Lower leg skin (tissue), 4 donors: ENCODE results near the gene RERE. TPM values are rescaled to one million over a fixed set of nuclear protein-coding genes. Genes with fewer than 3 reads are reported as not detected.

Experiments used
- DNase-seq, 2 donors: peaks; one replicate each; pipeline ENCODE4 v3.0.0-alpha.2; 2019; ENCODE audit warnings: low spot score in 2 of 2
- H3K4me3 ChIP-seq: fragments of 200-600 bp; sonication (generic); 2 replicates; pipeline ENCODE4 v1.5.1; 2017; ENCODE audit warnings: mild to moderate bottlenecking, low read depth; ENCODE audit not compliant: poor library complexity, severe bottlenecking
- POLR2A ChIP-seq, 2 donors: fragments of 450-650 bp; IDR thresholded peaks; one replicate each; pipeline ENCODE4 v1.6.1; 2016 to 2017; ENCODE audit warnings: antibody characterized with exemption in 2 of 2, mild to moderate bottlenecking in 1 of 2, moderate library complexity in 1 of 2
- WGBS, 2 donors: methylation state at CpG; one replicate each; pipeline ENCODE4 v1.1.5; 2018; 5-methylcytosine and 5-hydroxymethylcytosine counted together
- intact Hi-C: fragments of 100-400 bp; cut with DNase I; formaldehyde crosslinking; loops from one replicate; pipeline ENCODE4 v1.15.0; 2023; ENCODE audit warnings: low total_unique reads
- total RNA-seq, 4 donors: library from RNA; depleted of rRNA; stranded (reverse); fragments of >200 nt; gene quantifications; one replicate each; pipeline ENCODE4 v1.1.0, GENCODE V29; 2016
- TF ChIP-seq, protein P1 (sequence below), 3 donors: fragments of 450-650 bp; IDR thresholded peaks; one replicate each; pipeline ENCODE4 v1.5.1; 2016; ENCODE audit warnings: antibody characterized with exemption in 3 of 3, mild to moderate bottlenecking in 3 of 3, moderate library complexity in 2 of 3

The RERE gene
- total RNA-seq, 4 donors from 2014 or later, result 41.0 to 84.9 (median 76.8) TPM

DNA sequence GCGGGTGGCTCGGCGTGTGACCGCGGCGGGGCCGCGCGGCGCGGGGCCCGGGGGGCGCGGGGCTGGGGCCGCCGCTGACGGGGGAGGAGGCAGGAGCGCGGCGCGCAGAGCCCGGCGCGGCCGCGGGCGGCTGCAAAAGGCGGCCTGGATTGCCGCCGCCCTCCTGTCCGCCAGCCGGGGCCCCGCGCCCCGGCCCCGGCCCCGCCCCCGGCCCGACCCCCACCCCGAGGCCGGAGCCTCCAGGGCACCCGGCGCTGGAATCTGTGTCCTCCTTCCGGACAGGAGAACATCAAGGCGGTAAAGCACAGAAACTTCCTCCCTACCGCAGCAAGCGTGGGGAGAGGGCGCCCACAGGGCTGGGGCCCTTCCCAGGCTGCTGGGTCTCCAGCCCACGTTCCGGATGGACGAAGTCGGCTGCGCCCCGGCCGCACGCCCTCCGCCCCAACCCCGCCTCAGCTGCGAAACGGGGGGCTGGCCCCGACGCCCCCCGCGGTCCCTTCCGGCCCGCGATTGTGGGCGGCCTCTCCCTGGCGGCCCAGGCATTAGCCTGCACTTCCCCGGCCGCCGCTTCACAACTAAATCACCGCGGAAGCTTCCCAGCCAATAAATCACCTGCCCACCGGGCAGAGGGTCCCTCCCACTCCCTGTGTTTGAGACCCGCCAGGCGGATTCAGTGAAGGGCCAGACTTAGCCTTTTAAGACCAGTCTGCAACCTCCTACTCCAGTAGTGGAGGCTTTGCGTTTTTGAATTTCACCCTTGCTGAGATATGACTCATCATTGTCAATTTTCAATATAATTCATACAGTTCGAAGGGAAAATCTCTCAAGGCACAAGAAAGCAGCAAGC is 393.5 kb downstream of the RERE start:
- intact Hi-C loops, result no loop called here
- peak; percentile 54 to 91 for DNase-seq
- TF ChIP-seq, protein P1, sequence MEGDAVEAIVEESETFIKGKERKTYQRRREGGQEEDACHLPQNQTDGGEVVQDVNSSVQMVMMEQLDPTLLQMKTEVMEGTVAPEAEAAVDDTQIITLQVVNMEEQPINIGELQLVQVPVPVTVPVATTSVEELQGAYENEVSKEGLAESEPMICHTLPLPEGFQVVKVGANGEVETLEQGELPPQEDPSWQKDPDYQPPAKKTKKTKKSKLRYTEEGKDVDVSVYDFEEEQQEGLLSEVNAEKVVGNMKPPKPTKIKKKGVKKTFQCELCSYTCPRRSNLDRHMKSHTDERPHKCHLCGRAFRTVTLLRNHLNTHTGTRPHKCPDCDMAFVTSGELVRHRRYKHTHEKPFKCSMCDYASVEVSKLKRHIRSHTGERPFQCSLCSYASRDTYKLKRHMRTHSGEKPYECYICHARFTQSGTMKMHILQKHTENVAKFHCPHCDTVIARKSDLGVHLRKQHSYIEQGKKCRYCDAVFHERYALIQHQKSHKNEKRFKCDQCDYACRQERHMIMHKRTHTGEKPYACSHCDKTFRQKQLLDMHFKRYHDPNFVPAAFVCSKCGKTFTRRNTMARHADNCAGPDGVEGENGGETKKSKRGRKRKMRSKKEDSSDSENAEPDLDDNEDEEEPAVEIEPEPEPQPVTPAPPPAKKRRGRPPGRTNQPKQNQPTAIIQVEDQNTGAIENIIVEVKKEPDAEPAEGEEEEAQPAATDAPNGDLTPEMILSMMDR (IDR thresholded peaks at IDR 0.05), result no peak
- TF ChIP-seq POLR2A (IDR thresholded peaks at IDR 0.05), result no peak
- 0 to 1% methylated on average over 11 to 49 of the region's 79 CpGs for WGBS, 2 donors
- H3K4me3 ChIP-seq, result peak overlapping the region; percentile 99

DNA sequence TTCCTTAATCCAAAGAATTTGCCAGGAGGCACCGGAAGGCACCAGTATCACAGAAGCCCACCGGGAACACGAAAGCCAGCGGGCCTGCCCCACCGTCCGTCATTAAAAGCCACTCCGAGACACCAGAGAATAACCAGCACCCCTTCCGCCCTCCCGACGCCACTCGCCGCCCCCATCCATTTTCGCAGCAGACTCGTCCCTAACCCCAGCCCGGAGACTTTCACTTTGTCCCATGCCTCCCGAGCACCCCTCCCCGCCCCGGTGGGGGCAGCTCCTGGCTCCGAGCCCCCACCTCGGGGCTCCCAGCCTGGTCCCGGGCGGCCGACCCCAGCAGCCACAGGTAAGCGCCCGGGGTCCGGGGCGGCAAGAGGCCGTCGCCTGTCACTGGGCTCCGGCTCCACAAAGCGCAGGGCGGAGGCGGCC is 394.2 kb downstream of the RERE start:
- intact Hi-C loops, result no loop called here
- peak overlapping the region; percentile 99 for H3K4me3 ChIP-seq
- 1 to 4% methylated on average over 15 to 33 of the region's 33 CpGs for WGBS, 2 donors
- DNase-seq, result peak in 1 of 2 donors; percentile 89
- no peak for TF ChIP-seq POLR2A (IDR thresholded peaks at IDR 0.05)
- TF ChIP-seq, protein P1 (IDR thresholded peaks at IDR 0.05), result no peak

DNA sequence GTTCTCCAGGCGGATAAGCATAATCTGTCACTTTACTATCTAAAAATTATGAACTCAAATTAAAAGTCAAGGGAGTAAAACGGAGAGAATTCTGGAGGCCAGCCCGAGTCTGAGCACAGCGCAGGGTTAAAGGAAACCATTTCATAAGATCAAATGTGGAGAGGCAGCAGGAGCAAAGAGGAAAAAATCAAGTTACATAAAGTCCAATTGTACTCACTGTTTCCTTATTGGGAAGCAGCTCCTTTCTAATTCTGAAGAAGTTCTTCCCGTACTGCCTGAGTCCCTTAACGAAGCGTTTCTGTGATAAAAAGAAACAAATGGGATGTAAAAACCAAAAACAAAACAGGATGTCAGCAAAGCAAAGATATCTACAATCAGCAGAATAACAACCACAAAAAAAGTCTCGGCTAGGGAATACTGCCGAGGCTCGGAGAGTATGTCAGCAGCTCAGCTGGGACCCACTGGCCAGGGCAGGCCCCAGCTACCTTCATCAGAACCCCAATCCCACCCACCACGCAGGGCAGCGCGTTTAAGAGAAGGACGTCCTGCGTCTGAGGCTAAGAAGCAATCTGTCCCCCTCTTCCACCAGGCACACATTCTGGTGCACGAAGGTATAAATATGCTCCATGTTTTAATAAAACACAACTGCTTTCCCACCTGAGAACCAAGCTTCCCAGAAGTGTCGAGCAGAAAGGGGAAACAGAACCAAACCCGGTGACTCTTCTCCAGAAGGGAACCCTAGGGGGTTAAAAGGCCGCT is 394.8 kb downstream of the RERE start:
- WGBS, 2 donors, result 0 to 1% methylated on average over 19 of the region's 19 CpGs
- peak in 1 of 2 donors; percentile 87 for DNase-seq
- intact Hi-C loops, result no loop called here
- TF ChIP-seq POLR2A (IDR thresholded peaks at IDR 0.05), result no peak
- TF ChIP-seq, protein P1 (IDR thresholded peaks at IDR 0.05), result no peak
- H3K4me3 ChIP-seq, result peak overlapping the region; percentile 99

DNA sequence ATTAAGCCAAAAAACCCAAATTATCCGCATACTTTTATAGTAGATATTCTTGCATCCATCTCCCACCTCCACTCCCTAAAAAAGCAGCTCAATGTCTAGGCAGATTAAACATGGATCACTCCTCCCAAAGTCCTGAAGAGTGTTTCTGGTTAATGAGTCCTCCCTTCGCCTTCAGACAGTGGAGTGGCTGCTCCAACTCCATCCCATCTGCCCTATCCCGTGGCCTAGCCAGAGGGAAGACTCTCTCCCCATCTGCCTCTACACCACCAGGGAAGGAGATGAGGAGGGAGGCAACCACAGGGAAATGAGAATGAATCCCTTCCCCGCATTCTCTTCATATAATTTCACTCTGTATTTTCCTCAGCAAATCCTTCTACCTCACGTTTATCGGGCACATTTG is 395.7 kb downstream of the RERE start:
- no peak for TF ChIP-seq POLR2A (IDR thresholded peaks at IDR 0.05)
- TF ChIP-seq, protein P1 (IDR thresholded peaks at IDR 0.05), result no peak
- peak overlapping the region; percentile 8 for H3K4me3 ChIP-seq
- intact Hi-C loops, result no loop called here
- WGBS, 2 donors, result 20 to 26% methylated on average over 6 of the region's 6 CpGs
- peak in 1 of 2 donors; percentile 76 for DNase-seq

DNA sequence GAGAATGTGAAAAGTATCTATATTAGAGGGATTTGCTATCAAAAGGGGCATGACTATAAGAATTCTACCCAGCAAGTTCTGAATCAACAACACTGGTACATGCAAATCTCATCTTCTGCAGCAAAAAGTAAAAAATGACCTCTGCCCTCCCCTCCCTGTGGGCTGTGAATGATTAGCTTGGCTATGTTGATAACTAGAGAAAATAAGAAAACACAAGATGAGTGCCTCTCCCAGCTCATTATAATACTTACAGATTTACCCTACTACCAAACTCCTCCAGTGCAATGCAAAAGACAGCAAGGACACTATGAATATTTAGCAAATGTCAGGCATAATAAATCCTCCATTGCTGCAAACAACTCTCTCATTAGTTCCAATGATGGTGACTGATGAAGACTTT is 397.1 kb downstream of the RERE start:
- TF ChIP-seq POLR2A (IDR thresholded peaks at IDR 0.05), result no peak
- TF ChIP-seq, protein P1 (IDR thresholded peaks at IDR 0.05), result no peak
- intact Hi-C loops, result no loop called here
- no peak for DNase-seq
- no peak overlapping the region for H3K4me3 ChIP-seq
